Peyer's patch (tissue), 4 donors: ENCODE results near the gene WLS.

ENCODE experiments used
- CTCF ChIP-seq, 6 experiments: fragments of 450-650 bp in 4 of 6; fragments of 200-600 bp in 2 of 6; sonication (generic) in 1 of 6; IDR thresholded peaks; one replicate each; pipeline ENCODE4 v1.5.1; 2017 to 2019; ENCODE audit warnings: antibody characterized with exemption in 6 of 6, mild to moderate bottlenecking in 3 of 6, moderate library complexity in 1 of 6
- POLR2A ChIP-seq, 2 donors: fragments of 450-650 bp; IDR thresholded peaks; one replicate each; pipeline ENCODE4 v1.5.1; 2017; ENCODE audit warnings: antibody characterized with exemption in 2 of 2, mild to moderate bottlenecking in 2 of 2, moderate library complexity in 2 of 2

- no peak for TF ChIP-seq CTCF (IDR thresholded peaks at IDR 0.05)
- TF ChIP-seq POLR2A (IDR thresholded peaks at IDR 0.05): no peak
Measured at GRCh38 chr1:68211761-68212380, 20.5 kb downstream of the WLS start.
